Pancreas (tissue), 10 donors: ENCODE data around the gene DNAL1. TPM values are rescaled to one million over a fixed set of nuclear protein-coding genes. Genes with fewer than 3 reads are reported as not detected.

ENCODE experiments used
- ATAC-seq, 4 donors: fragments of 200-7000 bp; cut with Tn5 transposase; one replicate each; pipeline versions ENCODE4 v1.8.0 to v1.9.1; 2020; ENCODE audit warnings: mild to moderate bottlenecking in 4 of 4, moderate library complexity in 4 of 4
- DNase-seq, 6 donors: peaks; one replicate each; pipeline ENCODE4 v3.0.0-alpha.2; 2020
- FAIRE-seq: peaks from 2 replicates; lab custom pipeline; 2012; peaks lifted over from hg19 to GRCh38; lab: Jason Lieb, UNC
- H3K27ac ChIP-seq, 4 donors: fragments of 200-600 bp; sonication (generic); 1 replicate in 3 of 4; 2 replicates in 1 of 4; pipeline versions ENCODE4 v1.5.0 to v1.8.0; 2020
- H3K27me3 ChIP-seq, 4 donors: fragments of 200-600 bp; one replicate each; pipeline ENCODE4 v1.8.0; 2021
- H3K36me3 ChIP-seq, 3 donors: fragments of 200-600 bp; sonication (generic) in 1 of 3; one replicate each; pipeline versions ENCODE4 v1.5.0 to v1.8.0; 2020 to 2021
- H3K4me1 ChIP-seq, 3 donors: fragments of 200-600 bp; one replicate each; pipeline ENCODE4 v1.8.0; 2021
- H3K4me3 ChIP-seq, 4 donors: fragments of 200-600 bp; sonication (generic) in 2 of 4; one replicate each; pipeline versions ENCODE4 v1.5.0 to v1.8.0; 2020 to 2021
- H3K9me3 ChIP-seq, 4 donors: fragments of 200-600 bp; one replicate each; pipeline ENCODE4 v1.8.0; 2021
- WGBS, 2 donors: extraction: QIAGEN DNeasy Blood & Tissue Kit; methylation state at CpG; one replicate each; pipeline ENCODE4 v1.1.7; 2013; 5-methylcytosine and 5-hydroxymethylcytosine counted together
- intact Hi-C, 3 donors: fragments of 100-400 bp; cut with DNase I; formaldehyde crosslinking; loops; one replicate each; pipeline versions ENCODE4 v1.11.1 to v1.14.2; 2022
- polyA plus RNA-seq, 2 donors: library from polyadenylated mRNA; stranded (reverse); fragments of 200-250 nt; gene quantifications; one replicate each; pipeline ENCODE4 v1.2.3, GENCODE V29; 2013
- total RNA-seq, 6 donors: library from RNA; stranded (reverse); fragmentation: NEBNext Ultra II Directional in 4 of 6; extraction: Animal tissue kit (Norgen Biotek cat#: 25700) in 4 of 6; gene quantifications; one replicate each; pipeline versions ENCODE4 v1.2.1 to v1.2.4, GENCODE V29; 2021 to 2023
- TF ChIP-seq, protein P1 (sequence below), 4 donors: fragments of 200-600 bp; sonication (generic) in 3 of 4; IDR thresholded peaks; one replicate each; pipeline versions ENCODE4 v1.5.0 to v1.8.0; 2021; ENCODE audit warnings: antibody characterized with exemption in 4 of 4
- donor health status: healthy with polysubstance abuse.
- donor health status: DM: no; HTN: no; CAD: no; lungs with moderate emphysema.
- donor health status: DM: no; HTN: no; CAD: no.
- donor health status: control.
- donor health status: control.
- donor health status: Bipolar disorder and iron deficiency.
- donor health status: DM: yes; HTN: yes; CAD: no.
- donor health status: DM: no; HTN: no; CAD: no.
- donor health status: DM: no; HTN: no; CAD: no.
- donor health status: DM: yes; HTN: yes; CAD: no.

The DNAL1 gene
- total and polyA plus RNA-seq, 8 donors: 3.2 to 9.2 (median 5.2) TPM

DNA sequence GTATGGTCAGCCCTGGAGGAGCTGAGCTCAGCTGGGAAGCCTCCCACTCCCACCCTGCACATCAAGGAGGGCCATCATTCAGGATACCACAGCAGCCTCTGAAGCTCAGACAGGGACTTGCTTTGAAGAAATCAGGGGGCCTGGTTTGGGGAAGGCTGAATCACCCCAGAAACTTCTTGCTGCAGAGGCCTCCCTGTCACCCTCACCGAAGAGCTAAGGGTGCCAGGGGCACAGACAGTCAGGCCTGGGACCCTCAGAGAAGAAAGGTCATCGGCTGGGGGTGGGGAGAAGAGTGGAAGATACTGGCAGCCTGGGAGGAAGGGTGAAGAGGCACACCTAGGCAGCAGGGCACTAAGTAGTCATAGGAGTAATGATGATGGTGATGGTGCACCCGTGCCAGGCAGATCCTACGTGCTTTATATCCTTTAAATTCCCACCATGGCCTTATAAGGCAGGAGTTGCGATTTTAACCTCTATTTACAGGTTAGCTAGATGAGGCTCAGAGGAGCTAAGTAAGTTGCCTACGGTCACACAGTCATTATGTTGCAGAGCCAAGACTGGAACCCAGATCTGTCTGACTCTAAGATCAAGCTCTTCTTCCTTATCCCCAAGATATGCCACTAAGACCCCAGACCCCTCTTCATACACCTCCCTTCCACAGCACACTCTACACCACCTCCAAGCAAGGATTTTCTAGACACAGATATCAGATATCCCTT is 97.9 kb downstream of the DNAL1 start:
- FAIRE-seq (no peak), DNase-seq (no peak), ATAC-seq (no peak)
- Histone ChIP-seq H3K4me1 (peaks cover 47 to 71% (median 53%) of the 10 kb centered on the region in 3 donors), H3K36me3 (peaks cover 0 to 14% (median 9%) of the 10 kb centered on the region in 3 donors), H3K27ac (peak overlapping the region in 3 of 4 donors; percentile 58 to 80 (median 79)), H3K4me3 (no peak overlapping the region), H3K27me3 (no peaks in the 10 kb centered on the region), H3K9me3 (no peaks in the 10 kb centered on the region)
- TF ChIP-seq, protein P1, sequence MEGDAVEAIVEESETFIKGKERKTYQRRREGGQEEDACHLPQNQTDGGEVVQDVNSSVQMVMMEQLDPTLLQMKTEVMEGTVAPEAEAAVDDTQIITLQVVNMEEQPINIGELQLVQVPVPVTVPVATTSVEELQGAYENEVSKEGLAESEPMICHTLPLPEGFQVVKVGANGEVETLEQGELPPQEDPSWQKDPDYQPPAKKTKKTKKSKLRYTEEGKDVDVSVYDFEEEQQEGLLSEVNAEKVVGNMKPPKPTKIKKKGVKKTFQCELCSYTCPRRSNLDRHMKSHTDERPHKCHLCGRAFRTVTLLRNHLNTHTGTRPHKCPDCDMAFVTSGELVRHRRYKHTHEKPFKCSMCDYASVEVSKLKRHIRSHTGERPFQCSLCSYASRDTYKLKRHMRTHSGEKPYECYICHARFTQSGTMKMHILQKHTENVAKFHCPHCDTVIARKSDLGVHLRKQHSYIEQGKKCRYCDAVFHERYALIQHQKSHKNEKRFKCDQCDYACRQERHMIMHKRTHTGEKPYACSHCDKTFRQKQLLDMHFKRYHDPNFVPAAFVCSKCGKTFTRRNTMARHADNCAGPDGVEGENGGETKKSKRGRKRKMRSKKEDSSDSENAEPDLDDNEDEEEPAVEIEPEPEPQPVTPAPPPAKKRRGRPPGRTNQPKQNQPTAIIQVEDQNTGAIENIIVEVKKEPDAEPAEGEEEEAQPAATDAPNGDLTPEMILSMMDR (IDR thresholded peaks at IDR 0.05): no peak
- intact Hi-C loops: no loop called here
- 82 to 87% methylated on average over 6 of the region's 6 CpGs for WGBS, 2 donors

DNA sequence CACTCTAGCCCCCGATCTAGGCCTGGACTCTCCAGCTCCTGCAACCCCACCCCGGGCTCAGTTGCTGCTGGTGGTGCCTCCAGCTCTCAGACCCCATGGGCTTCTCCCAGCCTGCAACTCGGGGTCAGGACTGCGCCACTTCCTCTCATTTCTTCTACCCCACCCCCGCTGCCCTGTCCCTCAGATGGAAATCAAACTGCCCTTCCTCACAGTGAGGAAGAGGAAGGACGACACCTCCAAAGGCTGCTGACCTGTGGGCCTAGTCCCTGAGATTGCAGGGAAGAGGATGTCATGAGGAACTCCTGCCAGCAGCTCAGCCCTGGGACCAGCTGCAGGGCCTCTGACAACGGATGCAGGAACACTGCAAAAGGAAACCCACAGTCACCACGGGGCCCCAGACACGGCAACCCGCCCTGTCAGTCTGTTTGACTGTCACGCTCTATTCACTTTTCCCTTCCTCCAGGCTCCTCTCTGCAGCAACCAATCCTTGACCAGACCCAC is 98.7 kb downstream of the DNAL1 start:
- H3K27me3 ChIP-seq: no peaks in the 10 kb centered on the region
- no peaks in the 10 kb centered on the region for H3K9me3 ChIP-seq
- intact Hi-C loops: no loop called here
- peak overlapping the region in 3 of 4 donors; percentile 14 to 79 (median 17) for H3K27ac ChIP-seq
- no peak for DNase-seq
- WGBS, 2 donors: 70 to 81% methylated on average over 11 of the region's 11 CpGs
- no peak for FAIRE-seq
- no peak overlapping the region for H3K4me3 ChIP-seq
- H3K36me3 ChIP-seq: peaks cover 0 to 11% (median 4%) of the 10 kb centered on the region in 3 donors
- peaks cover 52 to 71% (median 53%) of the 10 kb centered on the region in 3 donors for H3K4me1 ChIP-seq
- TF ChIP-seq, protein P1 (IDR thresholded peaks at IDR 0.05): no peak
- ATAC-seq: no peak

DNA sequence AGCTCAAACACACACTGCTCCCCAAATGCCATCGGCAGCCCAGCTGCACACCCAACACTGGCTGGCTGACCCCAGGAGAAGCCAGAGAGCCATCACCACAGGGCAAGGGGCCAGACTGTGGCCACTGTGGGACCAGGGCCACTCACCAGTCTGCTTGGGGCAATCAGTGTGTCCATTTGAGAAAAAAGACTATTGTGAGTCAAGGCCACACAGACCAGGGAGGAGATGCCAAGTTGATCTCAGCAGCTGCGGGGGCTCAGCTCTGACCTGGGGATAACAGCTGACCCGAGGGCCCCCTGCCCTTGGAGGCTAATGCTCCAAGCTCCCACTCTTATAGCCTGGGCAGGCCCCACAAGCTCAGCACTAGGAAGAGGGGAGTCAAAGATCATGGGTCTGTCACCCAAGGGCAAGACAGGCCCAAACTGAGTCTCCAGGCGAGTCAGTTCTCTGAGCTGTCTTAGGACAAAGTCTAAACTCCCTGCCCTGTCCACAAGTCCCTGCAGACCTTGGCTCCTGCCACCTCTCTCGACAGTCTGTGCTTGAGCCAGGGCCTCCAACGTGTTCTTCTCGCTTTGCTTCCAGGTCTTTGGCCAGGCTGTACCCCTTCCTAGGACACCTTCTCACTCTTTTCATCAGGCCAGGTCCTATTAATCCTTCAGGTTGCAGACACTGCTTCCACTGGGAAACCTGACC is 99.5 kb downstream of the DNAL1 start:
- Histone ChIP-seq H3K36me3 (peaks cover 0 to 5% (median 0%) of the 10 kb centered on the region in 3 donors), H3K27me3 (no peaks in the 10 kb centered on the region), H3K4me1 (peaks cover 53 to 71% (median 60%) of the 10 kb centered on the region in 3 donors), H3K27ac (peak overlapping the region; percentile 14 to 30 (median 23)), H3K9me3 (no peaks in the 10 kb centered on the region), H3K4me3 (no peak overlapping the region)
- FAIRE-seq (no peak), ATAC-seq (peak in 1 of 4 donors; percentile 3), DNase-seq (no peak)
- WGBS, 2 donors: 24 to 29% methylated on average over 7 of the region's 7 CpGs
- intact Hi-C loops: no loop called here
- TF ChIP-seq, protein P1 (IDR thresholded peaks at IDR 0.05): no peak

DNA sequence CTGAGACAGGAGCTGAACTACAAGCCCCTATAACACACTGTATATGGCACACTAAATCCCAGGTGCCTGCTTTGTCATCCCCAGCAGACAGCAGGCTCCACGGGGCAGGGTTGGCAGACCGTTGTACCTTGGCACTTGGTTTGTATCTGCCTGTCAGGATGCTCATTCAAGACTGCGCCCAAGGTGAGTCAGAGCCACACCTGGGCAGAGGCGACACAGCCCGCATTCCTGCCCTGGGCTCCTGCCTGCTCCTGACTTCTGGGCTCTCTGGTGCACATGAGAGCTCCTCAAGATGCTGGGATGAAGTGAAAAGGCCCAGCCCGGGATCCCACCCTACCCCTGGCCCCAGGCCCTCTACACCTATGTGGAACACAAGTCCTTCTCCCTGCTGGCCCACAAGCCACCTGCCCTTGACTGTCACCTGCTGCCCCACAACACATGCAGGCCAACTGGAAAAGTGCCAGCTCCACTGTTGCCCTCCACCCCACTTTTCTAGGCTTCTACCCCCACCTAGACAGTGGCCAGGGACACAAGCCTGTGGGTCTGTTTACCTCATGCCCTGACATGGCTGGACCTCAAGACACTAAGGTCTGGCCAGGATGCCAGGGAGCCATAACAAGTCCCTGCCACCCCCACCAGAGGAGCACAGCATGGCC is 100.2 kb downstream of the DNAL1 start:
- Histone ChIP-seq H3K36me3 (no peaks in the 10 kb centered on the region), H3K9me3 (no peaks in the 10 kb centered on the region), H3K27me3 (no peaks in the 10 kb centered on the region), H3K4me3 (no peak overlapping the region), H3K27ac (peak overlapping the region; percentile 5 to 30 (median 22)), H3K4me1 (peaks cover 49 to 76% (median 60%) of the 10 kb centered on the region in 3 donors)
- peak in 3 of 4 donors; percentile 17 to 41 (median 32) for ATAC-seq
- DNase-seq: peak in 1 of 6 donors; percentile 59
- no peak for FAIRE-seq
- intact Hi-C loops: no loop called here
- TF ChIP-seq, protein P1 (IDR thresholded peaks at IDR 0.05): no peak
- 29 to 42% methylated on average over 6 of the region's 6 CpGs for WGBS, 2 donors
